ENCODE data around the gene USP11.
A peak's percentile ranks its signal among the peaks of the same experiment; 100 is the strongest.

The USP11 gene

GRCh38 chrX:47232803-47233332, at the start of gene USP11:
Gene USP11, plus strand, starts transcription at chrX:47233009. Its CDS starts 35 bp downstream, at chrX:47233044.
- no peak for DNase-seq (ENCODE audit: low read depth in 3 of 3, low spot score in 1 of 3)

- DNase-seq (ENCODE audit: low read depth in 3 of 3, low spot score in 1 of 3), result no peak
Measured at GRCh38 chrX:47184486-47184885, 48.3 kb upstream of the USP11 start.

GRCh38 chrX:47185241-47185640, 47.6 kb upstream of the USP11 start:
- no peak for DNase-seq (ENCODE audit: low read depth in 3 of 3, low spot score in 1 of 3)

- no peak for DNase-seq (ENCODE audit: low read depth in 3 of 3, low spot score in 1 of 3)
Measured at GRCh38 chrX:47186096-47186740, 46.6 kb upstream of the USP11 start.

- DNase-seq (ENCODE audit: low read depth in 3 of 3, low spot score in 1 of 3), result no peak
Measured at GRCh38 chrX:47187106-47187677, 45.6 kb upstream of the USP11 start.

GRCh38 chrX:47189906-47190305, 42.9 kb upstream of the USP11 start:
- DNase-seq (ENCODE audit: low read depth in 3 of 3, low spot score in 1 of 3), result no peak

- peak; percentile 54 to 58 (median 55) for DNase-seq (ENCODE audit: low read depth in 3 of 3, low spot score in 1 of 3)
Measured at GRCh38 chrX:47190445-47191269, 42.2 kb upstream of the USP11 start.

- peak in 1 of 3 donors; percentile 16 for DNase-seq (ENCODE audit: low read depth in 3 of 3, low spot score in 1 of 3)
Measured at GRCh38 chrX:47191331-47191730, 41.5 kb upstream of the USP11 start.

- DNase-seq (ENCODE audit: low read depth in 3 of 3, low spot score in 1 of 3), result no peak
Measured at GRCh38 chrX:47191806-47192401, 40.9 kb upstream of the USP11 start.

- peak; percentile 68 to 95 (median 81) for DNase-seq (ENCODE audit: low read depth in 3 of 3, low spot score in 1 of 3)
Measured at GRCh38 chrX:47193475-47194193, 39.2 kb upstream of the USP11 start, which contains the start of gene UBA1. Gene UBA1, plus strand, starts transcription at chrX:47193829. Its CDS starts 4,974 bp downstream, at chrX:47198803.

- no peak for DNase-seq (ENCODE audit: low read depth in 3 of 3, low spot score in 1 of 3)
Measured at GRCh38 chrX:47194194-47194787, 38.5 kb upstream of the USP11 start.

GRCh38 chrX:47196098-47196497, 36.7 kb upstream of the USP11 start:
- DNase-seq (ENCODE audit: low read depth in 3 of 3, low spot score in 1 of 3), result no peak

- no peak for DNase-seq (ENCODE audit: low read depth in 3 of 3, low spot score in 1 of 3)
Measured at GRCh38 chrX:47197526-47197925, 35.3 kb upstream of the USP11 start.

GRCh38 chrX:47198026-47198686, 34.7 kb upstream of the USP11 start:
- no peak for DNase-seq (ENCODE audit: low read depth in 3 of 3, low spot score in 1 of 3)

GRCh38 chrX:47198687-47199080, 34.1 kb upstream of the USP11 start:
- no peak for DNase-seq (ENCODE audit: low read depth in 3 of 3, low spot score in 1 of 3)

- no peak for DNase-seq (ENCODE audit: low read depth in 3 of 3, low spot score in 1 of 3)
Measured at GRCh38 chrX:47199286-47199685, 33.5 kb upstream of the USP11 start.

- no peak for DNase-seq (ENCODE audit: low read depth in 3 of 3, low spot score in 1 of 3)
Measured at GRCh38 chrX:47200385-47201150, 32.2 kb upstream of the USP11 start.

- DNase-seq (ENCODE audit: low read depth in 3 of 3, low spot score in 1 of 3), result no peak
Measured at GRCh38 chrX:47201345-47201944, 31.4 kb upstream of the USP11 start.

- no peak for DNase-seq (ENCODE audit: low read depth in 3 of 3, low spot score in 1 of 3)
Measured at GRCh38 chrX:47202316-47202715, 30.5 kb upstream of the USP11 start.
